Measurements from ENCODE around the gene NUDT9.

Gene NUDT9

GRCh38 chr4:87506974-87507701 lies 84.8 kb downstream of the NUDT9 start:
- DNase-seq (ENCODE audit: low read depth, low spot score): no peak

Data from smooth muscle cell of the brain vasculature (primary cell).